HG03432 (cell line): ENCODE results near the gene PPARG.
"Not testable (repeated sequence)": the region's sequence is repeated elsewhere in the genome, so short reads cannot be mapped to it uniquely, and the experiment has no call there.

Experiments used
- ATAC-seq: cut with Tn5 transposase; IDR thresholded peaks from one replicate; pipeline ENCODE4 v1.9.1; 2021; ENCODE audit warnings: mild to moderate bottlenecking, moderate library complexity; ENCODE audit not compliant: unreplicated experiment

Gene PPARG

DNA sequence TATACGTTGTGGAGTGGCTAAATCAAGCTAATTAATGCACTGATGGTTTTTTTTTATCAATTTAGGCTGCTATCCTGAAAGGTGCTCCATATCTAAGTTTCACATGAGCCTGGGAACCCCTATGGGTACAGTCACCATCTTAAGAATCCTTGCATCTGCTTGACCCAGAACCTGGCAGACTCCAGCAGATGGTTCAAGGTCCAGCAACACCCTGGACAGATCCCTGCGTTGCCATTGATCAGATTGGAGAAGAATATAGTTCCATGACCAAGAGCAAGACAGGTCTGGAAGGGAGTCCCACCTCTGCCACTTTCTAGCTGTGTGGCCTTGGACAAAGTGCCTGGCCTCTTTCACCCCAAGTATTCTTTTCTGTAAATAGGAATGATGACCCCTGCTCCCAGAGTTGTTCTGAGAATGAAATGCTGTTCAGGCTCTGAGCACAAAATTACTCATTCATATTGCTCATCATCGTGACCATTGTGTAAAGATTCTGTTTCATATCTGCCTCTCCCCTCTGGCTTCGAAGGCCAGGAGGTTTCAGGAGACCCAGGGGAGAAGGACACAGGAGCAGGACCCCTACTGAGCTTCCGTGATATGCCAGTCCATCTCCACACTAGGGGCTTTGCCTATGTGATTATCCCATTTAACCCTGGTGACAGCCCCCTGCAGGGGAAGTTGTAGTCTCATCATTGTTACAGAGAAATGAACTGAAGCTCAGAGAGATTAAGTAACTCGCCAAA is 165.4 kb downstream of the PPARG start:
- no peak for ATAC-seq

DNA sequence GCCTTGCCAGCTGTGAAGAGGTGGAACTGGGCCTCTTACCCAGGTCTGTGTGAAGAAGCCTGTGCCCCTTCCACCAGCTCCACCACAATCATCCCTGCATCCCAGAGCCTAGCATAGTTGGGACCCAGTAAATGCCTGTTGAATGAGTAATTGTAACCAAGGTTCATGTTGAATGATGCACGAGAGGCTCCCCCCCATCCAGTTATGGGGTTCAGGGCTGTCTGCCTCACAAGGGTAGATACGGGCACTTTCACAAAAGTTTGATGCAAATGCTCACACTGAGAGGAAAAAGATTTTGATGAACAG is 165.9 kb downstream of the PPARG start:
- no peak for ATAC-seq

DNA sequence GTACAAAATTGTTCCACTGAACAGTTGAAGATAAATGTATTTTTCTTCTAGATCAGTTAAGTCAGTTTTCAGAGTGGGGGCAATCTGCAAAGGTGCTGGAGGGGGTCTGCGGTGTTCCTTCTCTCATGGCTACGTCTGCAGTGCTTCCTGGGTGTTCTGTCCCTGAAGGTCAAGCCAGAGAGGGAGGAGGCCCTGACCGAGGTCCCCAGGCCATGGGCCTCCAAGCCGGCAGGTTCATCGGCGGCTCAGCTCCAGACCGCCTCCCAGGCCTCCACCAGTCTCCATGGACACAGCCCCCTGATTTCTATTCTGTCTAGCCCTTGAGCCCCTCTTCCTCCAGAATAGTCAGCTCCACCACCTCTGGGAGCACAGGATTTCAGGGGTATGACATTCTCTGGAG is 166.9 kb downstream of the PPARG start:
- no peak for ATAC-seq

DNA sequence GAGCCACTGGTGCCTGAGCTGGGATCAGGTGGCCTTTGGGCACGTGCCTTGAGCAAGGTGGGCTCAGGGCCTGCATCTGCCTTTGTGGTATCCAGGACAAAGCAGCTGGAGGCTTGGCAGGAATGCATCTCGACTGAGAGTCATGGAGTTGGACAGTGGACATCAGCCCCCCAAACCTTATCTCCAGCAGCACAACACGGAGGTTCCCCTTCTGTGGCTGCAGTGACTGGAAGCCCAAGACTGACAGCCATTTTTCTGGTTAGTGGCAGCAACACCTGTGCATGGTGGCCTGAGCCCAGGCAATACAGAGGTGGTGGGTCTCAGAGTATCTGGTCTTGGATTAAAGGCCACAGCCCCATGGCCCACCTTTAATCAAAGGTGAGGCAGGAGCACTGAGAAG is 167.6 kb downstream of the PPARG start:
- ATAC-seq, result no peak

DNA sequence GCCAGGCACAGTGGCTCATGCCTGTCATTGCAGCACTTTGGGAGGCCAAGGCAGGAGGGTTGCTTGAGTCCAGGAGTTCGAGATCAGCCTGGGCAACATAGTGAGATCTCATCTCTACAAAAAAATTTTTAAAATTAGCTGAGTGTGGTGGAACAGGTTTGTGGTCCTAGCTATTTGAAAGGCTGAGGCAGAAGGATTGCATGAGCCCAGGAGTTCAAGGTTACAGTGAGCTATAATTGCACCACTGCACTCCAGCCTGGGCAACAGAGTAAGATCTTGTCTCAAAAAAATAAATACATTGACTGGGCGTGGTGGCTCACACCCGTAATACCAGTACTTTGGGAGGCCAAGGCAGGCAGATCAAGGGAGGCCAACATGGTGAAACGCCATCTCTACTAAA is 168.5 kb downstream of the PPARG start:
- ATAC-seq, result not testable (repeated sequence)

DNA sequence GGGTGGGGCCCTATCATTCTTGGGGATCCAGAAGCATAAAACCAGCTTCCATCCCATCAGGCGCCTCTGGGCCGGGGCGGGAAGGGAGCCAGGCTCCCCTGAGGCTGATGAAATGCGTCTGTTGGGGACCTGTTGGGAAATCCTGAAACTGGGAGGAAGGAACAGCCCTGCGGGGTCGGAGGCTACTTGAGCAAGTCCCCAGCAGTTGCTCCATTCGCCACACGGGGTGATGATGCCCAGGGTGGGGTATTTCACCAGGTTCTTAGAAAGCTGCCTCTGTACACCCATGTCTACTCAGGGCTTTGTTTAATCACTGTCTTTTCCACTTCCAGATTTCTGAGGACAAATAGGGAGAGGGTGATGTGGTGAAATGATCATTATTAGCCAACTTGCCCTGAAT is 170.0 kb downstream of the PPARG start:
- ATAC-seq, result no peak

DNA sequence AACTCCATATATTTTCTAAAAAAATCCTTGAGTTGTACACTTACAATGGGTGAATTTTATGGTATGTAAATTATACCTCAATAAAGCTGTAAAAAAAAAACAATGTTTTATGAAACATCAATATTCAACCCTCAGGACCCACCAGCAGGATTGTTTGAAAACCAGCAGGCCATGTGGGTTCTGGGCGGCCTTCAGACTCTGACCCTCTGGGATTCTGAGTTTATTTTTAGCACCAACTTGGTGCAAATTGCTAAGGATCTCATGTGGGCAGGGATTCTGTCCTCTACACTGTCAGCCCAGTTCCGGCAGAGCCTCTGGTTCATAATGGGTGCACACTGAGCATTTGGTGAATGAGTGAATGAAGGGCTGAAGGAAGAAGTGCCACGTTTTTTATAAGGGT is 171.3 kb downstream of the PPARG start:
- ATAC-seq, result no peak

DNA sequence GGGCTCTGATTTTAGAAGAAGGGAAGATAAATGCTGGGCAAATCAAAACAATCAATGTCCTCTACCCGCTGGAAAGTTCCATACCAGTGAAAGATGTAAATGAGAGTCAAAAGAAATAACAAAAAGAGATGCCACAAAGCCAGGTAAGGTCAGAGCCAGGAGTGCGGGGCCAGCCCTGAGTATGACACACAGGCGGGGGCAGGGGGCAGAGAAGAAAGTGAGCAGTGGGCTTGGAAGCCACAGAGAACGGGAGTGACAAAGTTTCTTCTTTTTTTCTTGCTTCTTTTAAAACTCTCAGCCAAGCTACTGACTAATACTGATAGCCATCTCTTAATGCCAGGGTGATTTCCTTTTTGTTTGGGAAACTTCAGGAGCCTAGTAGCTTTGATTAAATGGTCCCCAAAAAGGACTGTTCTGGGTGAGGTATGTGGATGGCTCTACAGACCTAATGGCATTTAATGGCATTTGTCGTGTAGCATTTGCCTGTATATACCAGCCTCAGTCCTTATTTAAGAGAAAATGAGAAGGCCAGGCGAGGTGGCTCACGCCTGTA is 172.3 kb downstream of the PPARG start:
- ATAC-seq, result no peak

DNA sequence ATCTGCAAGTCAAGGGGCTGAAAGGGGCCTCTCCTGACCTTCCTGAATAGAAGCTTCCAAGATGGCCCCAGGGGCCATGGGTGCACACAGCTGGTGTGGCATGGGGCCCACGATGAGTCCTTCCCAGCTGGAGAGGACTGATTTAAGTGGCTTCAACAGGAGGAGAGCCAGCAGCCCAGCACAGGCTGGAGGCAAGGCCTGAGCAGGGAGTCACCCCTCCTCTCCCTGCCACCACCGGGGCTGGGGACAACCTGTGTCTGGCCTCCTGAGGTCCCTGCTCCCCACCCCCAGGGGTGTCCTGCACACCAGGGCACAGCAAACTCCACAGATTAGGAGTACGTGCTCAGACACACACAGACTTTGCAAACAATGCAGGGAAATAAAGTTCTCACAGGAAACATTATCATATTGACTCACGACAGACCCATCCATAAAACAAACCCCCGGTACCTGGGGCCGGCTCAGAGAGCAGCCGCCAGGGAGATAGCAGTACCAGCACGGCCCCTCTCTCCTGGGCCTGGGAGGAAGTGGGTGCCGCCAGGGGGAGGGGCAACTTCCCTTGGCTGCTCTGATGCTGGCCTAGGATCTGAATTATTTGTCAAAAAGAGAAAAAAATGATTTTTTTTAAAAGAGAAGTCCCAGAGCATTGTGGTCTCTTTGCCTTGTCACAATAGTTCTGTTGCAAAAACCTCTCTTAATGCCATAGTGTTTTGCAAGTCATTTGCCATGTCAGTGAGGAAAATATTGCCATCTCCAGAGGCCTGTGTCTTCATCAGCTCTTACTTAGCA is 173.5 kb downstream of the PPARG start:
- no peak for ATAC-seq

DNA sequence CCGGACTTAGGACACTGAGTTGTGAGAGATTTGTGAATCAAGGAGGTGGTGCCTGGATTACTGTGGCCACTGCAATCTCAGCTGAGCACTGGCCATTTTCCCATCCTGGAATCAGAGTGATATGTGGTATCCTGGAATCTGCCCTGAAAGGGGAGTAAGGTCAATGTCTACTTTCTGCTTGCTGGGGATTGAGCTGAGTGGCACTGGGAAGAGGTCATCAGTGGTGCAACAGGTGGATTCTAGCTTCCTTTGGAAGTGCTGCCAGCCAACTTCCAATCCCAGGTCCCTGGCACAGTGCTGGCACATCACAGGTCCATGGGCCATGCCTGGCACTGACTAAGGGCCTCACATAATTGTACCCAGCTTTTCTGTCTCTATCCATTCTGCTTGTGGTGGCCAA is 174.8 kb downstream of the PPARG start:
- no peak for ATAC-seq

DNA sequence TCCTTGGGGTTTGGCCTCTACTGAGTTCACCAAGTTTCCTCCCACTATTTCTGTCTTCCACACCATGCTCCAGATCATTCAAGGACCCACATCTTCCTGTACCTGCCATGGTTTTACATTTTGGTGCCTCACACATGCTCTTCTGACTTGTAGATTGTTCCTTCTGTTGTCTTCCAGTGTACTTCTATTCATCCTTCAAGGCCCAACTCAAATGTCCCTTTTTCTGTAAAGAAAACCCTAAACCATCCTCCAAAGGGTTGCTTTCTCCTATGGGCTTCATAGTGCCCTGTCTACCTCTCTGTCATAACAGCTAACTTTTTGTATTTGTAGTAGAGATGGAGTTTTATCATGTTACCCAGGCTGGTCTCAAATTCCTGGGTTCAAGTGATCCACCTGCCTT is 175.3 kb downstream of the PPARG start:
- ATAC-seq, result no peak

DNA sequence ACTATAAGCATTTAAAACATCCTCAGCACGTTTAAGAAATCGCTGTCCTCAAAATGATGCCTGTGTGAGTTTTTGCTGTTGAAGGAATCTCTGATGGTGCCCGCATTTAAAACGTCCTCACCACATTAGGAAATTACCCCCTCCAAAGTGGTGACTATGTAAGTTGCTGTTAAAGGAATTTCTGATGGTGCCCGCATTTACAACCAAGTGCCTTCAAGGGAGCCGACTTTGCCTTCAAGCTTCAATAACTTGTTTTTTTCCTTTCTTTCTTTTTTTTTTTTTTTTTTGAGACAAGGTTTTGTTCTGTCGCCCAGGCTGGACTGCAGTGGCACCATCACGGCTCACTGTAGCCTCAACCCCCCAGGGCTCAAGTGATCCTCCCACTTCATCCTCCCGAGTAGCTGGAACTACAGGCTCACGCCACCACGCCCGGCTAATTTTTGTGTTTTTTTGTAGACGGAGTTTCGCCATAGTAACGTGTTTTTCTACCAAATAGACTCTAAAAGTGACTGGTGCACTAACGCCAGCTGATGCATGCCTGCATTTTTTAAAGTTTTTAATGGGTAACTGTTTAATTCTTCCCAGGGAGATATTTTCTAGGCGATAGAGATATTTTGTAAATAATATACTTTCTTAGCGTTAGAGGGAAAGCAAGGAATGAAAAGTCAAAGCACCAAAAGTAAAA is 176.4 kb downstream of the PPARG start:
- no peak for ATAC-seq

DNA sequence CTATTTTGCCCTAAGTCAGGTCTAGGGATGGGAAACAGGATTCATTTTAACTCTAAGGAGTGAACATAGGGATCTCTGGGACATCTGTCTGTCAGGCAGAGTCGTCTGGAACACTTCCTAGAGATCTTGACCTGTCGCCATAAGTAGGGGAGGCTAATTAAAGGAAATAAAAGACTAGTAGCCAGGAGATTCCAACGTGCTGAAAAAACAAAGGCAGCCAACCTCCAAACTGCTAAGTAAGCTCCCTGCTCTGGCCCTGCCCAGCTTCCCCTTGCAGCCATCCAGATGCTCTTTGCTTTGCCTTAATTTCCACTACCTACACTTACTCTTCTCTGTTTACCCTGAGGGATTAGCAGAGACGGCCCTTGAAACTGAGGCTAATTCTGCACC is 177.0 kb downstream of the PPARG start:
- no peak for ATAC-seq

DNA sequence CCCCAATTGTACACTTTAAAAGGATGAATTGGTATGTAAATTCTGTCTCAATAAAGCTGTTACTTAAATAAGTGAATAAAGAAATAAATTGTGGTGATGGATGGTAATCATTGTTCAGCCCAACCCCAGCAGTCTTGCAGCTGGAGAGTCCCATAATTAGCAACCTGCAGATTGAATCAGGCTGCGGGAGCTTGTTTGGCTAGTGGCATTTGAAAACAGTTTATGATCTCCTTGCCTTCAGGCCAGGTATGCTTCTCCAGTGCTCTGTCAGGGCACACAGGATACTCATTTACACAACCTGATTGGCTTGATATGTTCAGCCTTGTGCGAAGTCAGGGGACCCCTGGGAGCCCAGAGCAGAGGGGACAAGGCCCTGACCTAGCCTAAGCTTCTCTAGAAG is 178.9 kb downstream of the PPARG start:
- ATAC-seq, result no peak

DNA sequence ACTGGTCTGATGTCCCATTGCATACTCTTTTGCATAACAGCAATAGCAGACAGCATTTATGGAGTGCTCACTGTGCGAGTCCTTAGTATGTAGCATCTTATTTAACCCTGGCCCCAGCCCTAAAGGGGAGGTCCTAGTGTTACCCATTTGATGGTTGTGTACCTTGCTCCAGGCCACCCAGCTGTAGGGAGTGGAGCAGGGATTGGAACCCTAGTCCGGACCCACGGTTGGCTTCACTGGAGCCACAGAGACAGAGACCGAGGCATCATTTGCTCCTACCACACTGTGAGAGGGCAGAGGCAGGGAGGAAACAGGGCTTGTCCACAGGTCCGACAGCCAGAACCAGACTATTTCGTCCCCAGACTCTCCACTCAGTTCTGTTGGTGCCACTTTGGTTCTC is 179.4 kb downstream of the PPARG start:
- ATAC-seq, result no peak

DNA sequence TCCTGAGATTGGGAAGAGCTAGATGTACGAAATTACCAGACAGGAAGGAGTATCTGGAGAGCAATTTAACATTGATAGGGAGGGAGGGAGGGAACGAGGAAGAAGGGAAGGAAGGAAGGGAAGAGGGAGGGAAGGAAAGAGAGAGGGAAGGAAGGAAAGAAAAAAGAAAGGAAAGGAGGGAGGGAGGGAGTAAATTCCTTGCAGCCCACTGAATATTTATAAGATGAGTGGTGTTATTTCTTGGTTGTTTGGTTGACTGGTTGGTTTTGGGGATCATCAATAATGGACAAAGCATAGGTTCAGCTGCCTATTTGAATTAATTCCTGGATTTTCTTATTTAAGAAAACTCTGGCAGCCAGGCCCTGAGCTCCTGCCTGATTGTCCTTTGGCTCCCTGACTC is 179.9 kb downstream of the PPARG start:
- no peak for ATAC-seq

DNA sequence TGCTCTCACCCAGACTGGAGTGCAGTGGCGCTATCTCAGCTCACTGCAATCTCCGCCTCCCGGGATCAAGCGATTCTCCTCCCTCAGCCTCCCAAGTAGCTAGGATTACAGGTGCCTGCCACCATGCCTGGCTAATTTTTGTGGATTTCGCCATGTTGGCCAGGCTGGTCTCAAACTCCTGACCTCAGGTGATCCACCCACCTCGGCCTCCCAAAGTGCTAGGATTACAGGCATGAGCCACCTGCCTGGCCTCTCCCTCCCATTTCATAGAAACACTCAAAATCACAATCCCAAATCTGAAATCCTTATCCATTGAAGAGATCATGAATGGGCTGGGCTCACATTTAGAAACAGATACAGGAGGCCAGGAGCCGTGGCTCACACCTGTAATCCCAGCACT is 180.4 kb downstream of the PPARG start:
- not testable (repeated sequence) for ATAC-seq

DNA sequence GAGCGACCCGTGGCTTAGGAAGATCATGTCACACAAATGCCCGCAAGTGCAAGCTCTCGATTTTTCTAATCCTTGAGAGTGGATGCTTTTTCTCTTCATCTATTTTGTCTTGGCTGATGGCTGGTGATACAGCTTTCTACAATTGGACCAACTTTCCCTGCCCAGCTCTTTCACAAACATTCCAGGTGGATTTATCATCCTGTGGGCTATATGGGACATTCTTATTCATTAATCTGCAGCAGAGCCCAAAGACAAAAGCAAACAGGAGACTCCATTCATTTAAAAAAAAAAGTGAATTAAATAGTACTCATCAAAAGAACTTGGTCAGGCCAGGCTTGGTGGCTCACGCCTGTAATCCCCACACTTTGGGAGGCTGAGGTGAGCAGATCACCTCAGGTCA is 181.2 kb downstream of the PPARG start:
- ATAC-seq, result no peak

DNA sequence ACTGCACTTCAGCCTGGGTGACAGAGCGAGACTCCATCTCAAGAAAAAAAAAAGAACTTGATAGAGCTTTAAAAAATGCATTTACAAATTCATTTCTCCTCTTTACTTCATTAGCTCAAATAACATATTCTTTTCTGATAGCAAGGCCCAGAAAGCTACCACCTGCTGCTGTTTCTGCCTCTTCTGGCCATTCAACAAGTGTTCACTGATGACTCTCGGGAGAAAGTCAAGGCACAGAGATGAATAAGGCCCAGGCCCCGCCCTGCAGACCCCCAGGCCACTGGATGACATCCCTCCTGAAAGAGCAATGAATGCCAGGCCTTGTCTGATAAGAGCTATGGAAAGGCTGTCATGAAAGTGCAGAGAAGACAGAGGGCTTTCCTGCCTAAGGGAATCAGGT is 181.8 kb downstream of the PPARG start:
- ATAC-seq, result no peak

DNA sequence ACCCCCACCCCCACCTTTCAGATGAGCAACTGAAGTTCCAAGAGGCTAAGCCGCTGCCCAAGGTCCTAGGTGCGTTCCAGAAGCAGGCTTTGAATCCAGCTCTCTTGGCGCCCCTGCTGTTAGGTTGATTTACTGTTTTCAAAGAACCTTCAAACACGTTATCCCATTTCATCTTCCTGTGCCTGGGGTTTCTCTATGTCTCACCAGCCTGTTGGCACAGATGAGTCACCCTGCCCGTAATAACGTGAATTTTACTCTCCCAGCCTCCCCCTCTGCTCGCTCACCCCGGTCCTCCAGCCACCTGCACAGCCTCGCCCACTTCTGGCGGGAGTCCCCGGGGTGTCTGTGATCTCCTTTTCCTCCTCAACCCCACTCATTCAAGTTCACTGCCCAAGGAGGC is 182.4 kb downstream of the PPARG start:
- no peak for ATAC-seq

DNA sequence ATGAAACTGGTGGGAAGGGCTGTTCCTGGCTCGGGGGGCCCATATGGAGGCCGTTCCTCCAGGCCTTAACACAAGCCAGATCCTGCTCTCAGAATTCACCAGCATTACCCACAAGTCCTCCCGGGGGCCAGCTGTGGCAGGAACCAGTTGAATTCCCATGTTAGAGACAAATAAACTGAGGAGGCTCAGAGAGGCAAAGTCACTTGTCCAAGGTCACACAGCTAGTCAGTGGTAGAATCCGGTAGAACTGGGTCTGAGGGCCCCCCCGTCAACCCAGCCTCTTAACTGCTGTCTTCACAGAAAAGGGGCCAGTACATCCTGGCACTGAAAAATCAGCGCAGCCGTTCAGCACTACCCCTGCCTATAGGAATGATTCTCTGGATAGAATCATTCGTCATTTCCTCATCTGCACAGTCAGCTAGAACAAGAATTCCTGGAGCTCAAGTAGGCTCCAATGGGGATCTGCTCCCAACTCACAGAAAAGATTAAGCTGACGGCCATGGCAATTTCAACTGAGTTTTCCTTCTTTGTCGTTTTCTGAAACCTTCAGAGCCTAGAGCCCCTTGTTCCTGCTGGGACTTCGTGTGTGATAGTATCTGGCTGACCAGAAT is 183.2 kb downstream of the PPARG start:
- ATAC-seq, result no peak
